Jurkat, Clone E6-1 (cell line): ENCODE measurements around the gene OR1I1.

Experiments used
- DNase-seq: peaks from one replicate; pipeline ENCODE4 v3.0.0-alpha.2; 2011; ENCODE audit warnings: low read depth, low spot score
- H3K4me3 ChIP-seq: 2 replicates; pipeline ENCODE4 v1.5.1; 2011; ENCODE audit warnings: mild to moderate bottlenecking, low read length, control low read depth, moderate library complexity

OR1I1 gene

GRCh38 chr19:15136234-15136954 is 54.4 kb downstream of the OR1I1 start:
- no peak overlapping the region for H3K4me3 ChIP-seq
- DNase-seq, result no peak

GRCh38 chr19:15137777-15138176 is 55.8 kb downstream of the OR1I1 start:
- no peak for DNase-seq
- no peak overlapping the region for H3K4me3 ChIP-seq

GRCh38 chr19:15138427-15138826 is 56.4 kb downstream of the OR1I1 start:
- no peak for DNase-seq
- no peak overlapping the region for H3K4me3 ChIP-seq

- H3K4me3 ChIP-seq, result no peak overlapping the region
- no peak for DNase-seq
Observed at GRCh38 chr19:15141143-15141542, 59.1 kb downstream of the OR1I1 start.

- no peak overlapping the region for H3K4me3 ChIP-seq
- DNase-seq, result no peak
Observed at GRCh38 chr19:15142313-15142712, 60.3 kb downstream of the OR1I1 start.
